ENCODE measurements around the gene USP10. TPM values are rescaled to one million over a fixed set of nuclear protein-coding genes. Genes with fewer than 3 reads are reported as not detected.

USP10 gene
- total RNA-seq, 1 donor from 2014 or later: 27.1 TPM

DNA sequence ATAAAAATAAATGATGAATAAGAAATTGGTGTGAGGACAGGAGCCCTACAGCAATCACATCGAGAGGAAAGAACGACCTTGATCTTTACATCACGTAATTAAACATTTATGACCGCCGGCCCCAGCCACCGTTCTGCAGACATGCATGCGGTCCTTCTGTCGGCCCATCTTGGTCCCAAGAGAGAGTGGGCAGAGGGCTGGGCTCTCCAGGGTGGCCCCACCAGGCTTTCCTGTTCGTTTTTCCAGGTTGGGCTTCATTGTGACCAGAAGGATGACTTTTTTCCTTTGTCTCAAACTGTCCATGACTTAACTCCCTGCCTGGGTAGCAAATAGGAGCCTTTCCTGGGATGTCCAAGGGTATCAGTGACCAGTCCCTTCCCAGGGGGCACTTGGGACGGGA, 116.7 kb downstream of the USP10 start:
- H3K9ac ChIP-seq (ENCODE audit: low read depth in 1 of 3, low read length in 3 of 3): no peak overlapping the region
- H3K4me3 ChIP-seq (ENCODE audit: low read length in 3 of 3): no peak overlapping the region
- H3K4me1 ChIP-seq (ENCODE audit: control insufficient read depth in 3 of 3, insufficient read depth in 3 of 3, low read length in 3 of 3): peaks cover 18 to 21% (median 19%) of the 10 kb centered on the region in 3 donors
- H3K36me3 ChIP-seq (ENCODE audit: control insufficient read depth in 3 of 3, insufficient read depth in 3 of 3, low read length in 3 of 3): no peaks in the 10 kb centered on the region
- no peaks in the 10 kb centered on the region for H3K9me3 ChIP-seq (ENCODE audit: control insufficient read depth in 3 of 3, low read length in 3 of 3)
- H3K27me3 ChIP-seq (ENCODE audit: control insufficient read depth in 3 of 3, insufficient read depth in 3 of 3, low read length in 3 of 3): peaks cover 15 to 39% (median 25%) of the 10 kb centered on the region in 3 donors
- peak overlapping the region; percentile 47 for H3K27ac ChIP-seq (ENCODE audit: low read depth, low read length)

DNA sequence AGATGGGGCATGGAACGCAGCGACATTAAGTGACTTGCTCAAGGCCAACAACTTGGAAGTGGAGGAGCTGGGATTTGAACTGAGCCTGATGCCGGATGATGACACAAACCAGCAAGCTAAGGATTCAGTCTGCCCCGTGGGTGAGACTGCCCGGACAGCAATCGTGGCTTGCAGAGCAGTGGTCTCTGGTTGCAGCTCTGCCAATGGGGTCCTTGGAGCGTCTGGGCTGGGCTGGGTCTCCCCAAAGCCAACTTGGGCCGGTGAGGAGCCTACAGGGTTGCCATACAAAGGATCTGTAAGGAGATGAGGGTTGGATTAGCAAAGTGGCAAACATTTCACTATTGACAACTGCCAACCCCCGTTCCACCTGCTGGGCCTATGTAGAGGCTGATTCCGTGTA, 117.4 kb downstream of the USP10 start:
- no peak overlapping the region for H3K27ac ChIP-seq (ENCODE audit: low read depth, low read length)
- no peak overlapping the region for H3K4me3 ChIP-seq (ENCODE audit: low read length in 3 of 3)
- H3K36me3 ChIP-seq (ENCODE audit: control insufficient read depth in 3 of 3, insufficient read depth in 3 of 3, low read length in 3 of 3): no peaks in the 10 kb centered on the region
- H3K27me3 ChIP-seq (ENCODE audit: control insufficient read depth in 3 of 3, insufficient read depth in 3 of 3, low read length in 3 of 3): peaks cover 20 to 45% (median 32%) of the 10 kb centered on the region in 3 donors
- H3K4me1 ChIP-seq (ENCODE audit: control insufficient read depth in 3 of 3, insufficient read depth in 3 of 3, low read length in 3 of 3): peaks cover 21 to 27% (median 23%) of the 10 kb centered on the region in 3 donors
- H3K9me3 ChIP-seq (ENCODE audit: control insufficient read depth in 3 of 3, low read length in 3 of 3): no peaks in the 10 kb centered on the region
- H3K9ac ChIP-seq (ENCODE audit: low read depth in 1 of 3, low read length in 3 of 3): no peak overlapping the region

DNA sequence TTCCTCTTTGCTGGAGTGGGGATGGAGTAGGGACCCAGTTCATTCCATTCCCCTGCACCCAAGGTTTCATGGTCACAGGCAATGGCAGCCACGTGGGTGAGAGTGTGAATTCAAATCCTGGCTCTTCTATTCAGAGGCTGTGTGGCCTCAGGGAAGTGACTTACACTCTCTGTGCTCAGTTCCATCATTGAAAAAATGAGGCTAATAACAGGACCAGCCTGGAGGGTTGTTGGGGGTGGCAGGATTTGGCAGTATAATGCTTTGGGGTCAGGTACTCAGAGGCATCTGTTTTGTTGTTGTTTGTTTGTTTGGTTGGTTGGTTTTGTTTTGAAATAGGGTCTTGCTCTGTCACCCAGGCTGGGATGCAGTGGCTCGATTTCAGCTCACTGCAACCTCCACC, 117.8 kb downstream of the USP10 start:
- Histone ChIP-seq H3K27ac (ENCODE audit: low read depth, low read length) (no peak overlapping the region), H3K9me3 (ENCODE audit: control insufficient read depth in 3 of 3, low read length in 3 of 3) (no peaks in the 10 kb centered on the region), H3K27me3 (ENCODE audit: control insufficient read depth in 3 of 3, insufficient read depth in 3 of 3, low read length in 3 of 3) (peaks cover 21 to 47% (median 36%) of the 10 kb centered on the region in 3 donors), H3K9ac (ENCODE audit: low read depth in 1 of 3, low read length in 3 of 3) (no peak overlapping the region), H3K4me3 (ENCODE audit: low read length in 3 of 3) (no peak overlapping the region), H3K4me1 (ENCODE audit: control insufficient read depth in 3 of 3, insufficient read depth in 3 of 3, low read length in 3 of 3) (peaks cover 21 to 27% (median 23%) of the 10 kb centered on the region in 3 donors), H3K36me3 (ENCODE audit: control insufficient read depth in 3 of 3, insufficient read depth in 3 of 3, low read length in 3 of 3) (no peaks in the 10 kb centered on the region)

DNA sequence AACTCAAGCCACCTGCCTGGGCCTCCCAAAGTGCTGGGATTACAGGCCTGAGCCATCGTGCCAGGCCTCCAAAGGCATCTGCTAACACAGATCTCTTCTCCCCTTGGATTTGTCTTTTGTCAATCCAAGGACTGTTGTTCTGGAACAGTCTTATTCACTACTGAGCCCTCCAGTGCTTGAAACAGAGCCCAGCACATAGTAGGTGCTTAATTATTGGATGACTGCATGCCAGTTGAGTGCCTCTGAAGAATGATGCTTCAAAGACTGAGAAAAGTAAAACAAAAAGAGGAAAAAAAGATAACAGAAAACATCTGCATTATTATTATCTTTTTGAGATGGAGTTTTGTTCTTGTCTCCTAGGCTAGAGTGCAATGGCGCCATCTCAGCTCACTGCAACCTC, 118.3 kb downstream of the USP10 start:
- Histone ChIP-seq H3K27me3 (ENCODE audit: control insufficient read depth in 3 of 3, insufficient read depth in 3 of 3, low read length in 3 of 3) (peaks cover 26 to 51% (median 38%) of the 10 kb centered on the region in 3 donors), H3K9me3 (ENCODE audit: control insufficient read depth in 3 of 3, low read length in 3 of 3) (no peaks in the 10 kb centered on the region), H3K36me3 (ENCODE audit: control insufficient read depth in 3 of 3, insufficient read depth in 3 of 3, low read length in 3 of 3) (no peaks in the 10 kb centered on the region), H3K4me3 (ENCODE audit: low read length in 3 of 3) (no peak overlapping the region), H3K27ac (ENCODE audit: low read depth, low read length) (no peak overlapping the region), H3K4me1 (ENCODE audit: control insufficient read depth in 3 of 3, insufficient read depth in 3 of 3, low read length in 3 of 3) (peaks cover 21 to 27% (median 23%) of the 10 kb centered on the region in 3 donors), H3K9ac (ENCODE audit: low read depth in 1 of 3, low read length in 3 of 3) (no peak overlapping the region)

DNA sequence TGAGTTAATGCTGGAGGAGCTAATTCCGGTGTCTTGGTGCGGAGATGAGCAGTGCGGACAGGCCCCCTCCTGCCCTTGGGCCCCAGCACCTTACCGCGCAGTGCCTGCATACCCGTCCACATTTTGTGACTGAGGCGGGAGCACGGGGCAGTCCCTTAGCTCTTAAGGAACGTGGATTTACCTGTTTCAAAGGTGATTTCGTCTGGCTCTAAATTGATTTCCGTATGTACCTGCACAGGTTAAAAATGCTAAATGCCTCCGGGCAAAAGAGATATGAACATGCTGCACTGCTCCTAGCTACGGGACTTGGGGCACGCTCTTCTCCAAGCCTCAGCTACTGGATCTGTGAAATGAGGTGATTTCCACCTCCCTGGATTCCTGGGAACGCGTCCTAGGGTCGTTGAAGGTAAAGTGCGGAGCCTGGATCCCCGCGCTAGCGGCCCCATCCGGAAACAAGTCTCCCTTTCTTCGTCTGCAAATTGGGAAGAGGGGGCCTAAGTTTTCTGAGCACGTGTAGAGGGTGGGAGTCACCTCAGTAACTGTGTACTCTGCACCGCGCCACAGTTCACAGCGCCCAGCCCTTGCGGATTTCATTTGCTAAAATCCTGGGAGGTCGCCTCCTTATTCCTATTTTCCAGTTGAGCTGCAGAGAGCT, 119.3 kb downstream of the USP10 start:
- H3K4me3 ChIP-seq (ENCODE audit: low read length in 3 of 3): peak overlapping the region in 1 of 3 donors; percentile 14
- H3K36me3 ChIP-seq (ENCODE audit: control insufficient read depth in 3 of 3, insufficient read depth in 3 of 3, low read length in 3 of 3): no peaks in the 10 kb centered on the region
- H3K9me3 ChIP-seq (ENCODE audit: control insufficient read depth in 3 of 3, low read length in 3 of 3): no peaks in the 10 kb centered on the region
- no peak overlapping the region for H3K9ac ChIP-seq (ENCODE audit: low read depth in 1 of 3, low read length in 3 of 3)
- peaks cover 24 to 49% (median 44%) of the 10 kb centered on the region in 3 donors for H3K27me3 ChIP-seq (ENCODE audit: control insufficient read depth in 3 of 3, insufficient read depth in 3 of 3, low read length in 3 of 3)
- no peak overlapping the region for H3K27ac ChIP-seq (ENCODE audit: low read depth, low read length)
- peaks cover 25 to 31% (median 26%) of the 10 kb centered on the region in 3 donors for H3K4me1 ChIP-seq (ENCODE audit: control insufficient read depth in 3 of 3, insufficient read depth in 3 of 3, low read length in 3 of 3)

DNA sequence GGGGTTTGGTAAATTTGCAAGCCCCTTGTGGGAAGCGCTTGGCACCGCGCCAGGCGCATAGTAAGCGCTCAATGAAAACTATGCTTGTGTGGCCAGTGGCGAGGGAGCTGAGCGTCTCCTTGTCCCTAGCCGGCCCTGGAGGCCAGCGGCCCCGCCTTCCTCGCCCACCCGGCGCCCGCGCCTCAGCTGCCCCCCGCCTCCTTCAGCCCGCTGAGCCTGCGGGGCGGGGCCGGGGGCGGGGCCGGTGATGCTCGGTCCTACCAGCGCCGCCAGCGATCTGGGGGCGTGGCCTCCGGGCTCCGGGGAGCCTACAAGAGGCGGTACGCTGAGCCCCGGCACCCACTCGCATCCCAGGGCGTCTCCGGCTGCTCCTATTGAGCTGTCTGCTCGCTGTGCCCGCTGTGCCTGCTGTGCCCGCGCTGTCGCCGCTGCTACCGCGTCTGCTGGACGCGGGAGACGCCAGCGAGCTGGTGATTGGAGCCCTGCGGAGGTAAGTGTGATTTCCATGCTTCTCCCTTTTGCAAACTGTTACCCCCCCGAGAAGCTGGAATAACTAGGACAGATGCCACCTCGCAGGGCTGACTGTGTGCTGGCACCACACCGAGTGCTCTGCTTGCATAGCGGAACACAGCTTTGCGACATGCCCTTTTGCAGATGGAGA, 120.0 kb downstream of the USP10 start, which contains the start of gene CRISPLD2:
TSS of gene CRISPLD2 (plus strand) at position 342 of the 661 bp plus-strand sequence. CDS start 18,511 bp downstream, outside the sequence.
- Histone ChIP-seq H3K9ac (ENCODE audit: low read depth in 1 of 3, low read length in 3 of 3) (peak within 1 kb of the TSS; percentile 52 to 82 (median 75)), H3K27ac (ENCODE audit: low read depth, low read length) (peak within 1 kb of the TSS; percentile 80), H3K4me1 (ENCODE audit: control insufficient read depth in 3 of 3, insufficient read depth in 3 of 3, low read length in 3 of 3) (peaks cover 27 to 33% (median 30%) of the 10 kb centered on the region in 3 donors), H3K9me3 (ENCODE audit: control insufficient read depth in 3 of 3, low read length in 3 of 3) (no peaks in the 10 kb centered on the region), H3K36me3 (ENCODE audit: control insufficient read depth in 3 of 3, insufficient read depth in 3 of 3, low read length in 3 of 3) (no peaks in the 10 kb centered on the region), H3K4me3 (ENCODE audit: low read length in 3 of 3) (peak within 1 kb of the TSS; percentile 78 to 93 (median 87)), H3K27me3 (ENCODE audit: control insufficient read depth in 3 of 3, insufficient read depth in 3 of 3, low read length in 3 of 3) (peaks cover 24 to 49% (median 43%) of the 10 kb centered on the region in 3 donors)

DNA sequence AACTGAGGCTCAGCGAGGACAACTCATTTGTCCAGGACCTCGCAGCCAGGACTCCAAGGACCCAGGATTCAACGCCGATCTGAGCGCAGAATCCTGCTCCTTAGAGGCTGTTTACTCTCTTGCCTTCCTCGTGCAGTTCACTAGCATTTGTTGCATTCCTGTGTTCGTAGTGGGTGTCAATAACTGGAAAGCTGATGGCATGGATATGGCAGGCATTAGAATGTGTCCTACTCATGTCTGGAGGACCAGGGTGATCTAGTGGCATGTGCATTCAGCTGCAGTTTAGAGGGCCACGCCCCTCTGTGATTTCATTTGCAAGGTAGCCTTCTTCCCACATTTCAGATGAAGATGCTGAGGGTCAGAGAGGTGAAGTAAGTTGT, 120.5 kb downstream of the USP10 start:
- Histone ChIP-seq H3K27me3 (ENCODE audit: control insufficient read depth in 3 of 3, insufficient read depth in 3 of 3, low read length in 3 of 3) (peaks cover 24 to 48% (median 42%) of the 10 kb centered on the region in 3 donors), H3K4me1 (ENCODE audit: control insufficient read depth in 3 of 3, insufficient read depth in 3 of 3, low read length in 3 of 3) (peaks cover 26 to 33% (median 30%) of the 10 kb centered on the region in 3 donors), H3K9me3 (ENCODE audit: control insufficient read depth in 3 of 3, low read length in 3 of 3) (no peaks in the 10 kb centered on the region), H3K4me3 (ENCODE audit: low read length in 3 of 3) (peak overlapping the region; percentile 78 to 93 (median 87)), H3K27ac (ENCODE audit: low read depth, low read length) (peak overlapping the region; percentile 80), H3K9ac (ENCODE audit: low read depth in 1 of 3, low read length in 3 of 3) (peak overlapping the region; percentile 52 to 82 (median 75)), H3K36me3 (ENCODE audit: control insufficient read depth in 3 of 3, insufficient read depth in 3 of 3, low read length in 3 of 3) (no peaks in the 10 kb centered on the region)

DNA sequence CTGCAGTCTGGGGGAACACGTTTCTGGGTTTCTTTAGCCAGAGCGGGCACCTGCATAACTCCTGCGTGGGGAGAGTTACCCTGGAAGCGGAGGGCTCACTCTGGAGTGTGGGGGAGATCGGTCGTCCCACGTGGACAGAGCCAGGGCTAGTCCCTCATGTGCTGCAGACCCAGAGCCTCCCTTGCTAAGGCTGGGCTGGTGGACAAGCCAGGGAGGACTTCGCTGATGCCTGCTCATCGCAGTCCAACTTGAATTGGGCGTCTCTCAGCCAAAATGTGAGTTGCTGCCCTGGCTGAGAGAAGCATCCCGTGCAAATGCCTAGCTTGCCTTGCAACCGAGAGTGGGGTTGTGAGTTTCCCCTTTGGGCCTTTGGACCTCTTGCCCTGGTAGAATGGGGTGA, 121.0 kb downstream of the USP10 start:
- H3K9ac ChIP-seq (ENCODE audit: low read depth in 1 of 3, low read length in 3 of 3): peak overlapping the region; percentile 52 to 82 (median 75)
- peaks cover 24 to 48% (median 38%) of the 10 kb centered on the region in 3 donors for H3K27me3 ChIP-seq (ENCODE audit: control insufficient read depth in 3 of 3, insufficient read depth in 3 of 3, low read length in 3 of 3)
- peak overlapping the region; percentile 80 for H3K27ac ChIP-seq (ENCODE audit: low read depth, low read length)
- no peaks in the 10 kb centered on the region for H3K9me3 ChIP-seq (ENCODE audit: control insufficient read depth in 3 of 3, low read length in 3 of 3)
- peaks cover 24 to 30% (median 28%) of the 10 kb centered on the region in 3 donors for H3K4me1 ChIP-seq (ENCODE audit: control insufficient read depth in 3 of 3, insufficient read depth in 3 of 3, low read length in 3 of 3)
- H3K36me3 ChIP-seq (ENCODE audit: control insufficient read depth in 3 of 3, insufficient read depth in 3 of 3, low read length in 3 of 3): no peaks in the 10 kb centered on the region
- H3K4me3 ChIP-seq (ENCODE audit: low read length in 3 of 3): peak overlapping the region; percentile 78 to 93 (median 87)

DNA sequence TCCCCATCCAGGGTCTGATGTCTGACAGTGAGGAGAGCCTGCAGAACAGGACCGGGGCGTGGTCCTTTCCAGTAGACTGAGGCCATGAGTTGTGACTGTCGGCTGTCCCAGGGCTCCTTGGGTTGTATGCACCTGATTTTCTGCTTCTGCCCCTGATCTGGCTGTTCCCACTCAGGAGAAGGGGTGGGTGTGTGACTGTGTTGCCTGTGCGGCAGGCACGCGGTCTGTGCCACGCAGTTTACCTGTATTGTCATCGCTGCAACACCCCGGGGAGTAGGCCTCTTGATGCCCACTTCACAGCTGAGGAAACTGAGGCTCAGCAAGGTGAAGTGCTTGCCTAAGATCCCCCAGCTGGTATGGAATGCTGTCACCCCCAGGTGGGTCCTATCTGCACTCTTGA, 121.4 kb downstream of the USP10 start:
- peaks cover 24 to 48% (median 34%) of the 10 kb centered on the region in 3 donors for H3K27me3 ChIP-seq (ENCODE audit: control insufficient read depth in 3 of 3, insufficient read depth in 3 of 3, low read length in 3 of 3)
- peak overlapping the region; percentile 78 to 93 (median 87) for H3K4me3 ChIP-seq (ENCODE audit: low read length in 3 of 3)
- peak overlapping the region; percentile 4 to 82 (median 52) for H3K9ac ChIP-seq (ENCODE audit: low read depth in 1 of 3, low read length in 3 of 3)
- H3K27ac ChIP-seq (ENCODE audit: low read depth, low read length): peak overlapping the region; percentile 80
- H3K36me3 ChIP-seq (ENCODE audit: control insufficient read depth in 3 of 3, insufficient read depth in 3 of 3, low read length in 3 of 3): no peaks in the 10 kb centered on the region
- H3K9me3 ChIP-seq (ENCODE audit: control insufficient read depth in 3 of 3, low read length in 3 of 3): no peaks in the 10 kb centered on the region
- H3K4me1 ChIP-seq (ENCODE audit: control insufficient read depth in 3 of 3, insufficient read depth in 3 of 3, low read length in 3 of 3): peaks cover 26 to 30% (median 27%) of the 10 kb centered on the region in 3 donors
